ENCODE data around the gene PBX4. TPM values are rescaled to one million over a fixed set of nuclear protein-coding genes. Genes with fewer than 3 reads are reported as not detected.

Gene PBX4
- total RNA-seq, 1 donor = 0.45 TPM

- no peak for DNase-seq (ENCODE audit: low read depth)
- H3K4me3 ChIP-seq (ENCODE audit: low read depth, low read length) = no peak overlapping the region
- no peak for TF ChIP-seq CTCF (IDR thresholded peaks at IDR 0.05; ENCODE audit: insufficient read depth, low read length)
Observed at GRCh38 chr19:19544257-19544953, 74.1 kb downstream of the PBX4 start.

- no peak for TF ChIP-seq CTCF (IDR thresholded peaks at IDR 0.05; ENCODE audit: insufficient read depth, low read length)
- H3K4me3 ChIP-seq (ENCODE audit: low read depth, low read length) = no peak overlapping the region
- no peak for DNase-seq (ENCODE audit: low read depth)
Observed at GRCh38 chr19:19543640-19544039, 74.8 kb downstream of the PBX4 start.

GRCh38 chr19:19543101-19543500, 75.4 kb downstream of the PBX4 start:
- no peak overlapping the region for H3K4me3 ChIP-seq (ENCODE audit: low read depth, low read length)
- DNase-seq (ENCODE audit: low read depth) = no peak
- no peak for TF ChIP-seq CTCF (IDR thresholded peaks at IDR 0.05; ENCODE audit: insufficient read depth, low read length)

GRCh38 chr19:19542507-19542906, 76.0 kb downstream of the PBX4 start:
- no peak overlapping the region for H3K4me3 ChIP-seq (ENCODE audit: low read depth, low read length)
- DNase-seq (ENCODE audit: low read depth) = no peak
- TF ChIP-seq CTCF (IDR thresholded peaks at IDR 0.05; ENCODE audit: insufficient read depth, low read length) = no peak

- TF ChIP-seq CTCF (IDR thresholded peaks at IDR 0.05; ENCODE audit: insufficient read depth, low read length) = no peak
- H3K4me3 ChIP-seq (ENCODE audit: low read depth, low read length) = no peak overlapping the region
- DNase-seq (ENCODE audit: low read depth) = no peak
Observed at GRCh38 chr19:19541616-19542015, 76.9 kb downstream of the PBX4 start.

- no peak for TF ChIP-seq CTCF (IDR thresholded peaks at IDR 0.05; ENCODE audit: insufficient read depth, low read length)
- H3K4me3 ChIP-seq (ENCODE audit: low read depth, low read length) = no peak overlapping the region
Observed at GRCh38 chr19:19540715-19541515, 77.6 kb downstream of the PBX4 start.

More at GRCh38 chr19:19540715-19541515, 77.6 kb downstream of the PBX4 start:
- no peak for DNase-seq (ENCODE audit: low read depth)
